RWPE1 (cell line): ENCODE data around the gene KCNJ15.
"Not testable (repeated sequence)": the region's sequence is repeated elsewhere in the genome, so short reads cannot be mapped to it uniquely, and the experiment has no call there.

Experiments used
- CTCF ChIA-PET: fragments of 350-600 bp; sonication (Branson Sonifier 250); formaldehyde crosslinking; extraction: SDS; loops from one replicate; lab custom pipeline; 2021; lab: Yijun Ruan, JAX
- POLR2A ChIA-PET: fragments of 400-600 bp; formaldehyde crosslinking; extraction: SDS; loops from one replicate; lab custom pipeline; 2020; ENCODE audit warnings: antibody characterized with exemption; ENCODE audit not compliant: low non-redundant PET; lab: Yijun Ruan, JAX
- DNase-seq: peaks from one replicate; pipeline ENCODE4 v3.0.0; 2012; ENCODE audit warnings: low spot score
- H3K27ac ChIP-seq: fragments of 450-650 bp; 2 replicates; pipeline ENCODE4 v1.5.1; 2017
- CTCF ChIP-seq: fragments of 450-650 bp; conservative IDR thresholded peaks from 2 replicates; pipeline ENCODE4 v1.5.1; 2017; ENCODE audit warnings: low read depth, mild to moderate bottlenecking

KCNJ15 gene

GRCh38 chr21:38234395-38235142 lies 22.2 kb upstream of the KCNJ15 start:
- POLR2A ChIA-PET, result no interaction called here
- CTCF ChIA-PET, result interaction anchor here (0.8 to 1.1 kb wide), 2 partner anchors 8 to 108 kb away, joined by 3 read pairs; no protein-coding TSS in a partner anchor
- DNase-seq, result peak; percentile 77
- peak overlapping the region; percentile 66; the same call in 1 of the 2 replicates for H3K27ac ChIP-seq
- no peak for TF ChIP-seq CTCF

GRCh38 chr21:38235251-38235650 lies 21.5 kb upstream of the KCNJ15 start:
- DNase-seq, POLR2A ChIA-PET: not testable (repeated sequence)
- CTCF ChIA-PET, result interaction anchor here (0.7 to 1.1 kb wide), 3 partner anchors 9 to 137 kb away, joined by 3 read pairs; no protein-coding TSS in a partner anchor
- peak overlapping the region; percentile 66 for H3K27ac ChIP-seq

GRCh38 chr21:38236232-38236631 lies 20.6 kb upstream of the KCNJ15 start:
- ChIA-PET CTCF (no interaction called here), POLR2A (no interaction called here)
- no peak for TF ChIP-seq CTCF
- no peak overlapping the region for H3K27ac ChIP-seq
- DNase-seq, result no peak

- ChIA-PET CTCF (no interaction called here), POLR2A (no interaction called here)
- DNase-seq, result no peak
- no peak for TF ChIP-seq CTCF
- no peak overlapping the region for H3K27ac ChIP-seq
These were observed 17.1 kb upstream of the KCNJ15 start for GRCh38 chr21:38239672-38240071.

GRCh38 chr21:38240129-38240528 lies 16.7 kb upstream of the KCNJ15 start:
- H3K27ac ChIP-seq, result no peak overlapping the region
- CTCF ChIA-PET, result interaction anchor here (0.6 kb wide), 1 partner anchor 102 kb away, joined by 3 read pairs; no protein-coding TSS in a partner anchor
- TF ChIP-seq CTCF, result no peak

GRCh38 chr21:38241029-38241740 lies 15.6 kb upstream of the KCNJ15 start:
- DNase-seq, result no peak
- ChIA-PET POLR2A (no interaction called here), CTCF (no interaction called here)
- no peak for TF ChIP-seq CTCF
- H3K27ac ChIP-seq, result peak overlapping the region; percentile 84

More at GRCh38 chr21:38240129-38240528, 16.7 kb upstream of the KCNJ15 start:
- no peak for DNase-seq
- POLR2A ChIA-PET, result no interaction called here
